T-helper 2 cell treated with Interferon-gamma antibody and Interleukin-4, amounts not matched to agents 100 ng/mL and 5 ng/mL, for 36 hours (primary cell): ENCODE measurements around the gene RAB37. TPM values are rescaled to one million over a fixed set of nuclear protein-coding genes. Genes with fewer than 3 reads are reported as not detected.

ENCODE experiments used
- intact Hi-C: fragments of 100-400 bp; cut with micrococcal nuclease; formaldehyde crosslinking; loops from one replicate; pipeline ENCODE4 v1.15.1; 2023
- total RNA-seq: library from RNA; stranded (reverse); gene quantifications from 2 replicates; pipeline ENCODE4 v1.2.3, GENCODE V29; 2022

The RAB37 gene
- total RNA-seq, 1 donor from 2014 or later, result 93.8 TPM

GRCh38 chr17:74776990-74777389 lies 39.9 kb downstream of the RAB37 start:
- intact Hi-C loops, result loop anchor here (1.0 kb wide), 1 partner anchor 29 kb away; the partner anchor contains the start of gene NHERF1

GRCh38 chr17:74777901-74778515 lies 41.0 kb downstream of the RAB37 start:
- intact Hi-C loops, result no loop called here

- intact Hi-C loops, result no loop called here
Measured at GRCh38 chr17:74778960-74779359, 41.9 kb downstream of the RAB37 start.

GRCh38 chr17:74779501-74779900 lies 42.4 kb downstream of the RAB37 start:
- intact Hi-C loops, result no loop called here

- intact Hi-C loops, result no loop called here
Measured at GRCh38 chr17:74779948-74780400, 42.9 kb downstream of the RAB37 start.

- intact Hi-C loops, result no loop called here
Measured at GRCh38 chr17:74780443-74781238, 43.6 kb downstream of the RAB37 start.

GRCh38 chr17:74782571-74782970 lies 45.5 kb downstream of the RAB37 start:
- intact Hi-C loops, result no loop called here

GRCh38 chr17:74784125-74784810 lies 47.2 kb downstream of the RAB37 start:
- intact Hi-C loops, result no loop called here

GRCh38 chr17:74785096-74785980 lies 48.3 kb downstream of the RAB37 start:
- intact Hi-C loops, result no loop called here

- intact Hi-C loops, result no loop called here
Measured at GRCh38 chr17:74785981-74786360, 48.9 kb downstream of the RAB37 start.

GRCh38 chr17:74786431-74787055 lies 49.5 kb downstream of the RAB37 start:
- intact Hi-C loops, result no loop called here

GRCh38 chr17:74790161-74791058 lies 53.4 kb downstream of the RAB37 start:
- intact Hi-C loops, result loop anchor here (1.0 to 5.0 kb wide), 3 partner anchors 72 to 168 kb away; no protein-coding TSS in a partner anchor

- intact Hi-C loops, result loop anchor here (5.0 kb wide), 1 partner anchor 135 kb away; no protein-coding TSS in a partner anchor
Measured at GRCh38 chr17:74792586-74793105, 55.6 kb downstream of the RAB37 start.

- intact Hi-C loops, result no loop called here
Measured at GRCh38 chr17:74795327-74796020, 58.4 kb downstream of the RAB37 start.

GRCh38 chr17:74796211-74796610 lies 59.2 kb downstream of the RAB37 start:
- intact Hi-C loops, result no loop called here

- intact Hi-C loops, result no loop called here
Measured at GRCh38 chr17:74796866-74797265, 59.8 kb downstream of the RAB37 start.
